GM18909 (cell line): Measurements from ENCODE around the gene ITIH1.

ENCODE experiments used
- ATAC-seq: cut with Tn5 transposase; IDR thresholded peaks from one replicate; pipeline ENCODE4 v1.9.1; 2021; ENCODE audit warnings: mild to moderate bottlenecking; ENCODE audit not compliant: unreplicated experiment, poor library complexity

Gene ITIH1

DNA sequence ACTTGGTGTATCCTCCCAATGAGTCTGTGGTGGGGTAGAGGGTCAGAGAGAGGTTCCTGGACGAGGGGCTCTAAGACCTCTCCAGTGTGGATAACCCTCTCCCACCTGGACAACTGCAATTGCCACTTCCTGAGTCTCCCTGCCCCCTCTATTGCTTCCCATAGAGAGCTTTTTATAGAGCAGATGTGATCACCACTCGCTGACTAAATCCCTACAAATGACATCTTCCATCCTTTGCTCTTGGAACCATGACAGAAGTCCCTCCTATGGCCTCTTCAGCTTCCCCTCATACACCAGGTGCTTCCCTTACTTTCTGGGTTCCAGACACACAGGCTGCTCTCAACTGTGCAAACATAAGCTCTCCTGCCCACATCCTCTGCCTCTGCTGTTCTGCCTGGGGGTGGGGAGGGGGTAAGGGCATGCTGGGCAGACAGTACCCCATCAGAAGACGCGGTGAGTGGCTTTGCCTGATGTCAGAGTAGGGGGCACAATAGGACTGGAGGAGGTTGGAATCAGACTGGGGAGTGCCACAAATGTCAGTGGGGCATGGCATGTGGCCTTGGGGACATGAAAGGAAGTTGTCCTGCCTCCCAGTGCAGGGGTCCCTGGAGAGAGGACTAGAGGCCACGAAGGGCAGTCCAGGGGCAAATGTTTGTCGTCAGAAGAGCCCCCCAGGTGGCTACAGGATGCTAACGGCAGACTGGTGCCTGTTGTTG is 32.4 kb downstream of the ITIH1 start:
- ATAC-seq = no peak

DNA sequence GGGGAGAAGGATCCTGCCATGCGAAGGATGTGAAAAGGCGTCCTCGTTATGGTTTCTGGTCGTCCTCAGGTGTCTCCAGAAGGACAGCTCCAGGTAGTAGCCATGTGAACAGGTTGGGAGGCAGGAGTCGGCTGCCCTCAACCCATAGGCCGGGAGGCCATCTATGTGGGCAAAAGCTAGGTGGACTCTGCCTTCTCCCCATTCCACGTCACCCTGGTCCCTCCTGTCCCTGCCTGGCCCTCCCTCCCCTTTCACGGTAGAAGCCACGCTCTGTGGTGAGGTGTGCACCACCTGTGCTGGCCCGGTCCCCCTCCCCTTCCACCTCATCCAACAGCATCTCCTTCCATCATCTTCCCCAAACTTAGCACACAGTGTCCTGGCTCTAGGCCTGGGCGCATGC is 33.5 kb downstream of the ITIH1 start:
- no peak for ATAC-seq

GRCh38 chr3:52811452-52812011 is 34.1 kb downstream of the ITIH1 start:
- ATAC-seq = no peak

GRCh38 chr3:52813810-52814209 is 36.4 kb downstream of the ITIH1 start:
- no peak for ATAC-seq

DNA sequence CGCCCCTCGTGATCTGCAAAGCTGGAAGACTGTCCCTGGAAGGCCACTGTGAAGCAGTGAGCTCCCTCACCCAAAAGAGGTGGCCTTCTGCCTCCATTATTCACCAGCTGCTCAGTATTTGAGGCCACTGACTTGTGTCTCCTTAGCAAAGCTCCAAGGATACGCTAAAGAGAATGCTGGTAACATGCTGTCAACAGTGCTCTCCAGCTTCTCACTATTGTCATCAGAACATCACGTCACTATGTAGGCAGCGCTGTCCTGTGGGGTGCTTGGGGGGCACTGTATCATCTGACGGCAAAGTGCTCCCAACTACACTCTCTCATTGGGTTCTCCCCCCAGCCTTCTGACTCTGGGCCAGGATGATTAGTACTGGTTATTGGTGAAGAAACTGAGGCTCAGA is 38.8 kb downstream of the ITIH1 start:
- ATAC-seq = no peak

GRCh38 chr3:52816654-52817053 is 39.3 kb downstream of the ITIH1 start:
- no peak for ATAC-seq

DNA sequence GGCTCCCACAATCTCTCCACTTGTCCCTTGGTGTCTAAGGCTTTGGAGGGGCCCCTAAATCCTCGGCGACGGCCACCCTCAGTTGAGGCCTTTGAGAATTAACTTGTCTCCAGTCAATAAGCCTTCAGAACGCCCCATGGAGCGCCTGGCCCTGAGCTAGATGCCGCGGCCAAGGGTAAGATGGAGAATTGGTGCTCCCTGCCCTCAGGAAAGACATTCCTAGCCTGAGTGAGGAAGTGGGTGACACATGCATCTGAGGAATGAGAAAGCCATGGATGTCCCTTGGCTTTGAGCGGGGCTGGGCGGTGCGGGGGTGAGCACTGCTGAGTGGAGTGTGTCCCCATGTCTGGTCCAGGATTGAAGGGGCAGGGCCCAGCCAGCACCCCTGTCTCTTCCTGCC is 39.8 kb downstream of the ITIH1 start:
- no peak for ATAC-seq

GRCh38 chr3:52817860-52818259 is 40.5 kb downstream of the ITIH1 start:
- ATAC-seq = no peak

- ATAC-seq = no peak
Measured at GRCh38 chr3:52819936-52820335, 42.5 kb downstream of the ITIH1 start.

DNA sequence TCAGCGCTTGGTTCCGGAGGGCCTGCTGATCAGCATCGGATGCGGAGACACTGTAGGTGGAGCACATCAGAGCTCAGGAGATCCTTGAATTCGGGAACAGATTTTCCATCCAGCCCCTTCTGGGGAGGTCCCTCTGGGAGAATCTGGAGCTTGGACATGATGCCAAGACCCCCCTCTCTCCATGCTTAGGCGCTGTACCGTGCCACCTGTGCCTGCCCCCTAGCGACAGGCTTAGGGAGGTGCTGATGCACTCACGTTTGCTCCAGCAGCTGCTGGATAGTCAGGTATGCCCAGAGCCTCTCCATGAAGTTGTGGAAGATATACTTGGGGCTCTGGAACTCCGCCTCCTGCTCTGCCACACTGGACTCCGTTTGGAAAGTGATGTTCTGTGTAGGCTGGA is 43.3 kb downstream of the ITIH1 start:
- ATAC-seq = no peak

- ATAC-seq = no peak
Measured at GRCh38 chr3:52822363-52822762, 45.0 kb downstream of the ITIH1 start.

DNA sequence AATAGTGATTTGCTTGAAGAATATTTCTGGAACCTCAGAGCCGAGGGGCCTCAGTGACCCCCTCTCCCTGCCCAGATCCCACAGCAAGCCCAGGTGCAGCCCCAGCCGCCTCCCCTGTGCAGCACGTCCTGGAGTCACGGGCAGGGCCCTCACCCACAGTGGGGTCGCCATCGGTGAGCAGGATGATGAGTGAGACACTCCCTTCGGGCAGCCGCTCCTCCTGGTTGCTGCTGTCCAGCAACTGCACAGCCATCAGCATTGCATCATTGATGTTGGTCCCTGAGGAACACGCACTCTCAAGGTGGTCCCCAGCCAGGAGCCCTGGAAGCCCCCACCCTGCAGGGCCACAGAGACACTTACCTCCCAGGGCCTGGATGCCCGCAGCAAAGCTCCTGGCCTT is 46.6 kb downstream of the ITIH1 start:
- no peak for ATAC-seq

- no peak for ATAC-seq
Measured at GRCh38 chr3:52827441-52827840, 50.0 kb downstream of the ITIH1 start.

DNA sequence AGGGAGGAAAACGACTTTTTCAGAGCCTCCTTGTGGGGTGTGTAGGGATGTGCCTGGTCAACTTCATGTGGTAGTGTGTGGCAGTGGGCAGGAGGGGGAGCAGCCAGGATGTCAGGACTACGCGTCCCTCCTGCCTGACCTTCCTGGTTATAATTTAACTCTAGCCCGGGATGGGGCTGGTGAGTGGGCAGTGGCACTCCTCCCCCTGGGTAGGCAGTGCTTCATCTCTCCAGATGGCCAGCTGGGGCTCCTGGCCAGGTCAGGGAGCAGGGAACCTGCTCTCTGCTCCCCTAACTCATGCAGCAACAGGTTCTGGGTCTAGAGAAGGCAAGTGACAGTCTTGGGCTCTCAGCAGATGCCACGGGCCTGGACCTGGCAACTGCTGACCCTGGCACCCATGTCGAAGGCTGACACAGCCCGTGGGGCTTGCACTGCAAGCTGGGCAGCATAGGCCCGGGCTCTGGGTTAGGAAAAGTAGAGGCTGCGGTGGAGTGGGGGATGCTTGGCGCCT is 50.5 kb downstream of the ITIH1 start:
- no peak for ATAC-seq

GRCh38 chr3:52829482-52829881 is 52.1 kb downstream of the ITIH1 start:
- no peak for ATAC-seq

GRCh38 chr3:52829906-52830463 is 52.6 kb downstream of the ITIH1 start:
- no peak for ATAC-seq

- no peak for ATAC-seq
Measured at GRCh38 chr3:52830535-52831258, 53.3 kb downstream of the ITIH1 start, which contains the start of gene ITIH4. ITIH4 (minus strand) TSS chr3:52830672; CDS start chr3:52830642, 30 bp downstream.

DNA sequence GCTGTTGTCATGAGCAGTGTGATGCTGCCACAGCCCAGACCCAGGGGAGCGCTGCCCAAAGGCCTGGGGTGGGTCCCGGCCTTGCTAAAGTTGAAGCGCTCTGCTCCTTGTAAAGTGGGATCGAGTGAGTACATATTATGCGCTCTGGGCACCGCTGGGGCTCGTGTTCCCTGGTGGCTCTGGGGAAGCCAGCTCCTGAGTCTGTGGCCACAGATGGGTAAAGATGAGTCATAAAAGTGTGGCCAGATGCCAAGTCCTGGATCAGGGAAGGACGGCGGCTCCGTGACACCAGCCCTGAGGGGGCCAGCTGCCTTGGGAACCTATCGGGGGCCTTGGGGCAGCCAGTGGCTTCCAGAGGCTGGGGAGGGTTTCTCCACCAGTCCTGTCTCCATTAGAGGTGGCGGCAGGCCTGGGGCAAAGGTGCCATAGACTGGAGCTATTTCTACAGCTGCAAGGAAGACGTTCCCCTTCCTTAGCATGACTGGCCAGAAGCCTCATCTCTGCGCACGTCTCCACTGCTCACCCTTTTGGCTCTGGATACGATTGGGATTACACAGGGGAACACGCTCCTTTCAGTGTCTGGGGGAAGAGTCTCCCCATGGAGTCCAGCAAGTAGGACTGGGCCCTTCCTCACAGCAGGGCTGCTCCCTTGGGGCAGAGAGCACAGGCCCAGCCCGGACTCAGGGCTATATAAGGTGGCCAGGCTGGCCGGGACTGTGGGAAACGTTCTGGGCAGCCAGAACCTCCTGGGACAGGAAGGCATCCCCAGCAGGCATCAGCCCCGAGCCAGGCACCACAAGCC is 54.3 kb downstream of the ITIH1 start:
- no peak for ATAC-seq

DNA sequence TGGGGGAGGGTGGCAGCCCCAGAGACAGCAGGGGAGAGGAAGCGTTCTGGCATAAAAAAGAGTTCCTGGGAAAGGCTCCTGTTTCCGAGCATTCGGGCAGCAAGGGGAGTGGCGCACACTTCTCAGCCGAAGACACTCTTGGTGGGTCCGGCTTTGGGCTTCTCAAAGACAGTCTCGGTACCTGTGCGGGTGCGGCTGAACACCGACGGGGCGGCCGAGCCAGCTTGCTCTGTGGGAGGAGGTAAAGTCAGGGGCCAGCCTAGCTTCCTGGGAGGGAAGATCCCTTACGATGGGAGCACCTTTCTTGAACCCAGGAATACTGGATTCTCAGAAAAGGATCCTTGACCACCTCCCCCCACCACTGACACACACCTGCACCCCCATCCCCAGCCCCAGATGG is 55.8 kb downstream of the ITIH1 start:
- ATAC-seq = no peak

GRCh38 chr3:52834871-52835501 is 57.6 kb downstream of the ITIH1 start, which contains the start of gene MUSTN1:
MUSTN1 (minus strand) TSS chr3:52835019; CDS start chr3:52834948, 71 bp downstream.
- no peak for ATAC-seq
